IPS-15b (cell line): ENCODE measurements around the gene SPNS2.

Experiments used
- H3K27me3 ChIP-seq: one replicate; pipeline ENCODE4 v1.6.1; 2013; ENCODE audit warnings: low read length; ENCODE audit not compliant: control insufficient read depth, insufficient read depth
- H3K36me3 ChIP-seq: one replicate; pipeline ENCODE4 v1.6.1; 2013; ENCODE audit warnings: low read length; ENCODE audit not compliant: control insufficient read depth, insufficient read depth
- H3K4me1 ChIP-seq: one replicate; pipeline ENCODE4 v1.6.1; 2013; ENCODE audit warnings: mild to moderate bottlenecking, low read length; ENCODE audit not compliant: control insufficient read depth, insufficient read depth
- H3K4me3 ChIP-seq: one replicate; pipeline ENCODE4 v1.5.1; 2013; ENCODE audit warnings: low read depth, low read length
- H3K9ac ChIP-seq: one replicate; pipeline ENCODE4 v1.6.1; 2013; ENCODE audit warnings: low read depth, mild to moderate bottlenecking, low read length
- H3K9me3 ChIP-seq: one replicate; pipeline ENCODE4 v1.6.1; 2013; ENCODE audit warnings: mild to moderate bottlenecking, low read length; ENCODE audit not compliant: control insufficient read depth, insufficient read depth

Gene SPNS2

GRCh38 chr17:4587195-4587594 is 88.5 kb downstream of the SPNS2 start:
- peaks cover 4% of the 10 kb centered on the region for H3K4me1 ChIP-seq
- H3K4me3 ChIP-seq, result no peak overlapping the region
- peaks cover 27% of the 10 kb centered on the region for H3K27me3 ChIP-seq
- no peaks in the 10 kb centered on the region for H3K36me3 ChIP-seq
- no peaks in the 10 kb centered on the region for H3K9me3 ChIP-seq
- no peak overlapping the region for H3K9ac ChIP-seq

GRCh38 chr17:4587803-4588202 is 89.1 kb downstream of the SPNS2 start:
- Histone ChIP-seq H3K9ac (no peak overlapping the region), H3K27me3 (peaks cover 22% of the 10 kb centered on the region), H3K4me1 (no peaks in the 10 kb centered on the region), H3K4me3 (no peak overlapping the region), H3K9me3 (no peaks in the 10 kb centered on the region), H3K36me3 (no peaks in the 10 kb centered on the region)

- Histone ChIP-seq H3K9me3 (no peaks in the 10 kb centered on the region), H3K4me1 (no peaks in the 10 kb centered on the region), H3K27me3 (peaks cover 17% of the 10 kb centered on the region), H3K9ac (no peak overlapping the region), H3K36me3 (no peaks in the 10 kb centered on the region), H3K4me3 (no peak overlapping the region)
Measured at GRCh38 chr17:4588391-4588790, 89.7 kb downstream of the SPNS2 start.
